HCT116 (cell line): Measurements from ENCODE around the gene ADGRA1. TPM values are rescaled to one million over a fixed set of nuclear protein-coding genes. Genes with fewer than 3 reads are reported as not detected.

ENCODE experiments used
- ATAC-seq: fragments of 200-7000 bp; cut with Tn5 transposase; 2 replicates; pipeline ENCODE4 v1.9.1; 2020; ENCODE audit warnings: mild to moderate bottlenecking, moderate library complexity
- BruUV-seq: library from RNA; stranded (reverse); fragments of 400-500 nt; replicated peaks from 2 replicates; lab custom pipeline; 2021; lab: Mats Ljungman, UMichigan
- CTCF ChIA-PET: fragments of 300-600 bp; sonication (Branson Sonifier 250); formaldehyde crosslinking; loops from one replicate; lab custom pipeline; 2021; ENCODE audit warnings: antibody characterized with exemption; lab: Charles Lee
- POLR2A ChIA-PET: fragments of 300-600, 350-600 bp; sonication (Branson Sonifier 250); formaldehyde crosslinking; loops from one replicate; lab custom pipeline; 2021; ENCODE audit warnings: antibody characterized with exemption; lab: Charles Lee
- RAD21 ChIA-PET, 2 experiments: fragments of 300-600 bp; sonication (Branson Sonifier 250); formaldehyde crosslinking; loops; one replicate each; lab custom pipeline; 2023; ENCODE audit warnings: low total read pairs in 2 of 2; ENCODE audit not compliant: uncharacterized antibody in 2 of 2, unreplicated experiment in 2 of 2, low non-redundant PET in 1 of 2; lab: Charles Lee
- DNase-seq: peaks from one replicate; pipeline ENCODE4 v3.0.0-alpha.2; 2010; ENCODE audit warnings: low read depth, low spot score
- H2AFZ ChIP-seq: fragments of 200-600 bp; shearing (Covaris generic), sonication (generic); 2 replicates; pipeline ENCODE4 v1.6.1; 2017; ENCODE audit warnings: low read depth, mixed run types, mixed read lengths, antibody characterized with exemption, low read length; ENCODE audit not compliant: poor library complexity, severe bottlenecking
- H3K27ac ChIP-seq: 2 replicates; pipeline ENCODE4 v1.5.1; 2012; ENCODE audit warnings: low read depth, low read length
- H3K27me3 ChIP-seq: fragments of 200-600 bp; sonication (generic); 2 replicates; pipeline ENCODE4 v1.6.1; 2016; ENCODE audit warnings: mixed run types, low read length, mixed read lengths; ENCODE audit not compliant: insufficient read depth
- H3K36me3 ChIP-seq, 2 experiments: fragments of 200-500 bp in 1 of 2; fragments of 200-600 bp in 1 of 2; sonication (Bioruptor generic) in 1 of 2; sonication (generic) in 1 of 2; 2 replicates each; pipeline versions ENCODE4 v1.5.1 to v1.6.1; 2014 to 2016; ENCODE audit warnings: low read length in 2 of 2, inconsistent platforms in 1 of 2, mixed read lengths in 1 of 2, mixed run types in 1 of 2; ENCODE audit not compliant: insufficient read depth in 2 of 2, control insufficient read depth in 1 of 2
- H3K4me1 ChIP-seq, 2 experiments: fragments of 200-600 bp in 1 of 2; sonication (generic) in 1 of 2; 2 replicates each; pipeline versions ENCODE4 v1.5.1 to v1.6.1; 2012 to 2017; ENCODE audit warnings: low read length in 2 of 2, inconsistent platforms in 1 of 2, mild to moderate bottlenecking in 1 of 2, mixed read lengths in 1 of 2, mixed run types in 1 of 2, moderate library complexity in 1 of 2; ENCODE audit not compliant: insufficient read depth in 2 of 2, control insufficient read depth in 1 of 2
- H3K4me2 ChIP-seq: fragments of 200-600 bp; sonication (generic); 2 replicates; pipeline ENCODE4 v1.6.1; 2017; ENCODE audit warnings: mixed run types, low read length, mixed read lengths
- H3K4me3 ChIP-seq, 2 experiments: fragments of 200-600 bp in 1 of 2; sonication (generic) in 1 of 2; replicated peaks in 1 of 2; 2 replicates each; pipeline ENCODE4 v1.5.1; 2011 to 2016; ENCODE audit warnings: low read length in 2 of 2, control low read depth in 1 of 2, low read depth in 1 of 2, mild to moderate bottlenecking in 1 of 2, mixed read lengths in 1 of 2, mixed run types in 1 of 2
- H3K79me2 ChIP-seq: fragments of 200-600 bp; sonication (generic); 2 replicates; pipeline ENCODE4 v1.6.1; 2017; ENCODE audit warnings: mild to moderate bottlenecking, mixed run types, low read length, moderate library complexity, mixed read lengths; ENCODE audit not compliant: insufficient read depth
- H3K9ac ChIP-seq: fragments of 200-600 bp; sonication (generic); 2 replicates; pipeline ENCODE4 v1.6.1; 2016; ENCODE audit warnings: low read length, mixed read lengths
- H3K9me2 ChIP-seq: fragments of 200-600 bp; sonication (generic), shearing (Covaris generic); 2 replicates; pipeline ENCODE4 v1.6.1; 2017; ENCODE audit warnings: mixed run types, mild to moderate bottlenecking, moderate library complexity; ENCODE audit not compliant: insufficient read depth
- H3K9me3 ChIP-seq, 2 experiments: fragments of 200-500 bp in 1 of 2; fragments of 200-600 bp in 1 of 2; sonication (Bioruptor generic) in 1 of 2; sonication (generic) in 1 of 2; 2 replicates each; pipeline ENCODE4 v1.6.1; 2014 to 2017; ENCODE audit warnings: low read length in 2 of 2, mixed read lengths in 2 of 2, inconsistent platforms in 1 of 2, low read depth in 1 of 2, mild to moderate bottlenecking in 1 of 2, mixed run types in 1 of 2, moderate library complexity in 1 of 2; ENCODE audit not compliant: control insufficient read depth in 1 of 2, insufficient read depth in 1 of 2
- H4K20me1 ChIP-seq: fragments of 200-600 bp; sonication (generic), shearing (Covaris generic); 2 replicates; pipeline ENCODE4 v1.6.1; 2017; ENCODE audit warnings: mixed run types, mild to moderate bottlenecking, moderate library complexity; ENCODE audit not compliant: insufficient read depth
- ATF3 ChIP-seq: IDR thresholded peaks from 2 replicates; pipeline ENCODE4 v1.6.1; 2012
- ELF1 ChIP-seq: IDR thresholded peaks from 2 replicates; pipeline ENCODE4 v1.6.1; 2012; ENCODE audit warnings: low read depth, borderline replicate concordance
- FOSL1 ChIP-seq: IDR thresholded peaks from 2 replicates; pipeline ENCODE4 v1.6.1; 2012; ENCODE audit warnings: low read depth
- POLR2AphosphoS5 ChIP-seq: IDR thresholded peaks from 2 replicates; pipeline ENCODE4 v1.6.1; 2011; ENCODE audit warnings: mild to moderate bottlenecking, low read depth, low read length, moderate library complexity
- REST ChIP-seq: IDR thresholded peaks from 2 replicates; pipeline ENCODE4 v1.6.1; 2012; ENCODE audit warnings: low read depth
- SP1 ChIP-seq: IDR thresholded peaks from 2 replicates; pipeline ENCODE4 v1.6.1; 2012; ENCODE audit warnings: low read depth
- TCF7L2 ChIP-seq: IDR thresholded peaks from 2 replicates; pipeline ENCODE4 v1.7.0; 2011; ENCODE audit warnings: borderline replicate concordance, inconsistent platforms; ENCODE audit not compliant: insufficient read depth, insufficient read length; ENCODE audit errors: extremely low read depth
- YY1 ChIP-seq: IDR thresholded peaks from 2 replicates; pipeline ENCODE4 v1.6.1; 2011; ENCODE audit warnings: low read length, low read depth, moderate library complexity, mild to moderate bottlenecking; ENCODE audit not compliant: insufficient replicate concordance; ENCODE audit errors: extremely low read depth
- ZNF274 ChIP-seq: fragments of 200-500 bp; sonication (Bioruptor generic); IDR thresholded peaks from 2 replicates; pipeline ENCODE4 v1.6.1; 2014; ENCODE audit warnings: mild to moderate bottlenecking, low read depth, low read length, inconsistent platforms
- intact Hi-C: fragments of 100-400 bp; cut with micrococcal nuclease; formaldehyde crosslinking; loops from 2 replicates; pipeline ENCODE4 v1.10.0; 2022
- total RNA-seq: library from RNA; stranded (reverse); gene quantifications from one replicate; pipeline ENCODE4 v1.2.1, GENCODE V29; 2021; ENCODE audit not compliant: unreplicated experiment

The ADGRA1 gene
- total RNA-seq, 1 experiment from 2014 or later, result not detected

GRCh38 chr10:133040198-133040597, 47.5 kb upstream of the ADGRA1 start (continued):
- TF ChIP-seq YY1, result no peak

- CTCF ChIA-PET, result no interaction called here
- Histone ChIP-seq H2AFZ (no peak overlapping the region), H3K27me3 (no peaks in the 10 kb centered on the region), H3K4me2 (no peak overlapping the region), H3K9ac (no peak overlapping the region), H3K9me2 (no peaks in the 10 kb centered on the region), H3K36me3 (no peaks in the 10 kb centered on the region), H3K79me2 (no peaks in the 10 kb centered on the region), H3K4me3 (no peak overlapping the region), H3K9me3 (no peaks in the 10 kb centered on the region), H4K20me1 (no peaks in the 10 kb centered on the region), H3K27ac (no peak overlapping the region), H3K4me1 (no peaks in the 10 kb centered on the region)
- ATAC-seq (no peak), DNase-seq (no peak)
- POLR2A ChIA-PET, result no interaction called here
- TF ChIP-seq TCF7L2 (no peak), FOSL1 (no peak)
- RAD21 ChIA-PET, result no interaction called here
- BruUV-seq, result no TSS peak
- intact Hi-C loops, result no loop called here
Observed at GRCh38 chr10:133041101-133041500, 46.6 kb upstream of the ADGRA1 start.

GRCh38 chr10:133042061-133042460, 45.7 kb upstream of the ADGRA1 start:
- Histone ChIP-seq H3K9ac (no peak overlapping the region), H3K4me3 (no peak overlapping the region), H3K4me2 (no peak overlapping the region), H3K79me2 (no peaks in the 10 kb centered on the region), H3K4me1 (no peaks in the 10 kb centered on the region), H3K27ac (no peak overlapping the region), H3K36me3 (no peaks in the 10 kb centered on the region), H4K20me1 (no peaks in the 10 kb centered on the region), H2AFZ (no peak overlapping the region)
- DNase-seq, result no peak
- no peak for ATAC-seq
- intact Hi-C loops, result no loop called here
- BruUV-seq, result no TSS peak
- CTCF ChIA-PET, result no interaction called here
- TF ChIP-seq SP1 (no peak), POLR2AphosphoS5 (no peak), ZNF274 (no peak), ATF3 (no peak), ELF1 (no peak), REST (no peak), YY1 (no peak)
- TF ChIP-seq, all 23 proteins: peak for 0
- H3K27me3 ChIP-seq, result no peaks in the 10 kb centered on the region
- POLR2A ChIA-PET, result no interaction called here
- no peaks in the 10 kb centered on the region for H3K9me3 ChIP-seq
- H3K9me2 ChIP-seq, result no peaks in the 10 kb centered on the region
- RAD21 ChIA-PET, result no interaction called here
